ENCODE results near the gene SLC5A5. TPM values are rescaled to one million over a fixed set of nuclear protein-coding genes. Genes with fewer than 3 reads are reported as not detected.

Gene SLC5A5
- total RNA-seq, 1 donor from 2014 or later: not detected

DNA sequence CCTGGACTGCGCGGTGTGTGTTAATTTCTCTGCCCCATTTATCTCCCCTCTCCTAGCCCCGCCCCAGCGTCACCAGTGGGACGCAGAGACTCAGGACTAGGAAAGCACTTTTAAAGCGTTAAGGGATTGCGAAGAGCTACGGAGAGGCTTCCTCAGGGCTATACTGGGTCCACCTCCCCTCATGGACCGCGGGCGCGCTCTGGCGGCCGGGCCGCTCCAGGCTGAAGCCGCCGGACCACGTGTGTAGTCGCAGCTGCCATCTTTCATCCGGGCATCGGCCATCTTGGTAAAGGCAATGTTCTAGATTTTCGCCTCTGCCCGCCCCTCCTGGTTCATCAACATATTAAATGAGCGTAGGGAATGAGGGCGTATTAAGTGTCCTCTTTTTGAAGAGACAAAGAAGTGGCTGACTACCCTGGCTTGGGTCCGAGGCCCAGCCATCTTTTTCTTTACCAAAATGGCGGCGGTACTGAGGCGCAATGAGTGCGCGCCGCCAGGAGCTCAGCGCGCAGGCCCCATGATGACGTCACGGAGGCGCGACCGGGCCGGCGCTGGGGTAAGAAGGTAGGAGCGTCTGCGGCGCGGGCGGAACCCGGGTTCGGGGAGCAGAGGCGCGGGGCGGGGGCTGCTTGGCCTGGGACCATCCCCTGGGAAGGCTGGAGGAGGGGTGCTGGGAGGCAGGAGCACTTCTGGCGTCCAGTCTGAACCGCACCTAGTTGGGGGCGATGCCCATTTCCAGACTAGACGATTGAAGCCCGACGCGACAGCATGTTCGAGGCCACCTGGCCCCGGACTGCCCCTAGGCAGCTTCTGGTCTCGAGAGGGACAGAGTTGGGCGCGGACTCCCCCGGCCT is 61.0 kb downstream of the SLC5A5 start, which contains the start of gene CCDC124:
Gene CCDC124 (plus strand): TSS at position 531 of the 854 bp plus-strand sequence. CDS start 3,406 bp downstream, outside the sequence.
- Histone ChIP-seq H3K36me3 (ENCODE audit: insufficient read depth, low read length) (no peaks in the 10 kb centered on the region), H3K27ac (ENCODE audit: low read depth, low read length) (peak within 1 kb of the TSS; percentile 98), H3K4me3 (ENCODE audit: insufficient read depth, low read depth, low read length) (peak within 1 kb of the TSS; percentile 90), H3K4me1 (ENCODE audit: insufficient read depth, low read length) (peaks cover 16% of the 10 kb centered on the region), H3K4me2 (ENCODE audit: low read length) (peak within 1 kb of the TSS; percentile 98), H2AFZ (ENCODE audit: low read depth, low read length) (peak within 1 kb of the TSS; percentile 99), H3K79me2 (ENCODE audit: insufficient read depth, low read length) (peaks cover 15% of the 10 kb centered on the region), H3K9me3 (ENCODE audit: insufficient read depth, low read depth, low read length) (no peaks in the 10 kb centered on the region), H3K9ac (ENCODE audit: low read length) (peak within 1 kb of the TSS; percentile 95), H3K27me3 (ENCODE audit: insufficient read depth, low read length) (no peaks in the 10 kb centered on the region), H4K20me1 (ENCODE audit: insufficient read depth, low read length) (peaks cover 7% of the 10 kb centered on the region)
- peak within 1 kb of the TSS; percentile 96 for H3K4me3 Mint-ChIP-seq (ENCODE audit: unreplicated experiment)
- TF ChIP-seq EZH2 (IDR thresholded peaks at IDR 0.05; ENCODE audit: insufficient read depth, low read length) (no peak), CTCF (IDR thresholded peaks at IDR 0.05; ENCODE audit: insufficient read depth, low read depth, low read length) (peak; percentile 64)
- H3K27me3 Mint-ChIP-seq (ENCODE audit: low read depth, unreplicated experiment): peaks cover 8% of the 10 kb centered on the region
- DNase-seq (ENCODE audit: low read depth) (peak; percentile 75), FAIRE-seq (no peak)
- no peaks in the 10 kb centered on the region for H3K9me3 Mint-ChIP-seq (ENCODE audit: unreplicated experiment)
- H3K27ac Mint-ChIP-seq (ENCODE audit: unreplicated experiment): peak within 1 kb of the TSS; percentile 95
- H3K36me3 Mint-ChIP-seq (ENCODE audit: low read depth, unreplicated experiment): peaks cover 5% of the 10 kb centered on the region
- peaks cover 5% of the 10 kb centered on the region for H3K4me1 Mint-ChIP-seq (ENCODE audit: low read depth, unreplicated experiment)

- Histone ChIP-seq H3K4me2 (ENCODE audit: low read length) (peak overlapping the region; percentile 98), H3K9me3 (ENCODE audit: insufficient read depth, low read depth, low read length) (no peaks in the 10 kb centered on the region), H3K27ac (ENCODE audit: low read depth, low read length) (peak overlapping the region; percentile 98), H3K27me3 (ENCODE audit: insufficient read depth, low read length) (no peaks in the 10 kb centered on the region), H2AFZ (ENCODE audit: low read depth, low read length) (peak overlapping the region; percentile 99), H3K36me3 (ENCODE audit: insufficient read depth, low read length) (no peaks in the 10 kb centered on the region), H3K4me3 (ENCODE audit: insufficient read depth, low read depth, low read length) (peak overlapping the region; percentile 90), H3K4me1 (ENCODE audit: insufficient read depth, low read length) (peaks cover 16% of the 10 kb centered on the region), H3K79me2 (ENCODE audit: insufficient read depth, low read length) (peaks cover 15% of the 10 kb centered on the region), H3K9ac (ENCODE audit: low read length) (peak overlapping the region; percentile 95), H4K20me1 (ENCODE audit: insufficient read depth, low read length) (peaks cover 14% of the 10 kb centered on the region)
- Mint-ChIP-seq H3K9me3 (ENCODE audit: unreplicated experiment) (no peaks in the 10 kb centered on the region), H3K36me3 (ENCODE audit: low read depth, unreplicated experiment) (peaks cover 5% of the 10 kb centered on the region), H3K4me3 (ENCODE audit: unreplicated experiment) (peak overlapping the region; percentile 96), H3K27me3 (ENCODE audit: low read depth, unreplicated experiment) (peaks cover 8% of the 10 kb centered on the region), H3K27ac (ENCODE audit: unreplicated experiment) (peak overlapping the region; percentile 90), H3K4me1 (ENCODE audit: low read depth, unreplicated experiment) (peaks cover 5% of the 10 kb centered on the region)
- peak; percentile 29 for DNase-seq (ENCODE audit: low read depth)
- no peak for TF ChIP-seq EZH2 (IDR thresholded peaks at IDR 0.05; ENCODE audit: insufficient read depth, low read length)
- no peak for TF ChIP-seq CTCF (IDR thresholded peaks at IDR 0.05; ENCODE audit: insufficient read depth, low read depth, low read length)
- FAIRE-seq: no peak
These were observed 61.8 kb downstream of the SLC5A5 start for GRCh38 chr19:17933414-17934129.

Data from astrocyte (in vitro differentiated cells and primary cell).